CD4-positive, alpha-beta T cell treated with Interleukin-17A for 4 hours (primary cell): ENCODE results near the gene STXBP1.
"Not testable (repeated sequence)": the region's sequence is repeated elsewhere in the genome, so short reads cannot be mapped to it uniquely, and the experiment has no call there.

Experiments
- DNase-seq: peaks from one replicate; pipeline ENCODE4 v3.0.0-alpha.2; 2020; ENCODE audit warnings: mixed read lengths

The STXBP1 gene

DNA sequence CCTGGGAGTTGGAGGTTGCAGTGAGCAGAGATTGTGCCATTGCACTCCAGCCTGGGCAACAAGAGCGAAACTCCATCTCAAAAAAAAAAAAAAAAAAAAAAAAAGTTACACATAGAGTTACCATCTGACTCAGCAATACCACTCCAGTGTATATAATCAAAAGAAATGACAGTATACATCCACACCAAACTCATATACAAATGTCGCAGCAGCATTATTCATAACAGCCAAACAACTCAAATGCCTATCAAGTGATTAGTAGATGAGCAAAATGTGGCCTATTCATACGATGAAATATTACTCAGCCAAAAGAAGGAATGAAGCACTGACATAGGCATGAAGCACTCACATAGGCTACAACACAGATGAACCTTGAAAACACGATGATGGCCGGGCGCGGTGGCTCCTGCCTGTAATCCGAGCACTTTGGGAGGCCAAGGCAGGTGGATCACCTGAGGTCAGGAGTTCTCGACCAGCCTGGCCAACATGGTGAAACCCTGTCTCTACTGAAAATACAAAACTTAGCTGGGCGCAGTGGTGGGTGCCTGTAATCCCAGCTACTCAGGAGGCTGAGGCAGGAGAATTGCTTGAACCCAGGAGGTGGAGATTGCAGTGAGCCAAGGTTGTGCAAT, 9.4 kb downstream of the STXBP1 start:
- not testable (repeated sequence) for DNase-seq

DNA sequence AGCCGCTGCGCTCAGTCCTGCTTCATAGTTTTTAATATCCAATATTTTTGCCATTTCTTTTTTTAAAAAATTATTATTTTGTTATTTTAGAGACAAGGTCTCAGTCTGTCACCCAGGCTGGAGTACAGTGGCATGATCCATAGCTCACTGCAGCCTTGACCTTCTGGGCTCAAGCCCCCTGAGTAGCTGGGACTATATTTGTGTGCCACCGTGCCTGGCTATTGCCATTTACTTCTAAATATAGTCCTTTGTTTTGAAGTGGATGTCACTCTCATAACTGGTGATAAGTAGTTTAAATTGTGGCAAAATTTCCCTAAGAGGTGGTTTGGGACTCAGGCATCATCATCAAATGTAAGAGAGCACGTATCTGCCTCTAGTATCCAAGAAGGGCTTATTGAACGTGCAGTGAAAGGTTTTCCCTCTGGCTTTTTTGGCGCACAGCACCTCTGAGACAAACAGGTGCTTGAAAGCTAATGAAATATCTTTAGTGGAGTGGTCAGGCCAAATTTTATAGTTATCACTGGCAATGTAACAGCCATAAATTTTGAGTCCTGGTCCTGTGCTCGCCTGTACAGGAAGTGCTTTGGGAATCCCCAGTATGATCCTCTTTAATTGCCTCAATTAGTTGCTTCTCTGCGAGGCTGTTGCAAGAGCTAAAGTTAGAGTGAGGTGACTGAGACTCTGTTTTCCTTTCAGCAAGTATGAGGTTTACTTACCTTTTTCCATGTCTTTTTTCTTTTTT, 14.8 kb downstream of the STXBP1 start:
- DNase-seq, result no peak

DNA sequence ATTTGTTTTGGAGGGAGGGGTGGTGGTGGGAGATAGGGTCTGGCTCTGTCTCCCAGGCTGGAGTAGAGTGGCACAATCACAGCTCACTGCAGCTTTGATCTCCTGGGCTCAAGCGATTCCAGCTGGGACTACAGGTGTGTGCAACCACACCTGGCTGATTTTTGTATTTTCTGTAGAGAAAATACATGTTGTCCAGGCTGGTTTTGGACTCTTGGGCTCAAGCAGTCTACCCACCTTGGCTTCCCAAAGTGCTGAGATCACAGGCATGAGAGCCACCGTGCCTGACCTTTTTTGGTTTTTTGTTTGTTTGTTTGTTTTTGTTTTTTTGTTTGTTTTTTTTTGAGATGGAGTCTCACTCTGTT, 15.4 kb downstream of the STXBP1 start:
- no peak for DNase-seq

DNA sequence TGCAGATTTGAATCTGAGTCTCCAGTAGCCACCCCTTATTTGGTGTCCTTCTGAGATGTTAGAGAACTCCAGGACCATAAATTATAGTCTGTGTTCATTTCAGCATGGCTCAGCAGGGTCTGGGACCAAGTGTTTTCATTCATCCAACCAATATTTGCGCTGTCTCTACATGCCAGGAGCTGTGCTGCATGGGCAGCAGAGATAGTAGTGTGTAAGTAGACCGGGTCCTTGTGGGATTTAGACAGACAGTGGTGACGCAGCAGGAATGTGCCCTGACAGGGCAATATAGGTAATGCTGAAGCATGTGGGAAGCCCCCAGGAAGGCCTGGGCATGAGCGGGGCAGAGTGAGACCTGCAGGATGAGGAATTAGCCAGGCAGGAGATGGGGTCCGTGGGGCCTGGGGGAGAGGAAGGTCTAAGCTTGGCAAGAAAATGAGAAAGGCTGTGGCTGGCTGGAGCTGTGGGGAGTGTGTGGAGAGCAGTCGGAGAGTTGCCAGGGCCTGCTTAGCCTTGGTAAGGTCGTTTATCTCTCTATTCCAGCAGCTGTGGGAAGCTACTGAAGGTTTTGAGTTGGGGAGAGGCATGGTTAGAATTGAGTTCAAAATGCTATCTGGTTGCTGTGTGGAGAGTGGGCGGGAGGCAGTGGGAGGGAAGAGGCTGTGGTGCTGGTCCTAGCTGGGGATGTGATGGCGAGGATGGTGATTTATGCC, 16.8 kb downstream of the STXBP1 start:
- DNase-seq, result no peak

DNA sequence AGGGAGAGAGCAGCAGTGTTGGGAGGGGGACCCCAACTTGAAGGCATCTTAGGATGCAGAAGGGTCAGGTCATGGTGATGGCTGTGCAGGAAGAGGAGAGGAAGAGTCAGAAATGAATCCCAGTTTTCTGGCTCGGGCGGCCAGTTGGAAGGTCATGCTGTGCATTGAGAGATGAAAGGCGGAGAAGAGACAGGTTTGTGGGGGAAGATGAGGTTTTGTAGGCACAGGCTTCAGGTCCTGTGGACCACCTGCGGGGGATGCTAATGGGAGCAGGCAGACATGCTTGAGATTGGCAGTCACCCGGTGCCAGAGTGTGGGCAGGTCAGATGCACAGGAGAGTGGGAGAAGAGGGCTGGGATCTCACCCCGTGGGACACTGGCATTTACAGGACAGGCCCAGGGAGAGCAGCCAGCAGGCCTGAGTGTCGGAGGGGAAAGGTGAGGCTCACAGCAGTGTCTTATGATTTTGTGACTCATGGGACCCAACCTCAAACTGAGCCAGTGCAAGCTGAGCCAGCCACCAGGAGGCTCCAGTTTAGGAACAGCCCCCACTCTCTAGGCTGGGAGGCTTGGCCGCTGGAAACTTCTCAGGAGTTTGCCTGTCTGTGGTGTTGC, 17.5 kb downstream of the STXBP1 start:
- DNase-seq, result peak; percentile 20

DNA sequence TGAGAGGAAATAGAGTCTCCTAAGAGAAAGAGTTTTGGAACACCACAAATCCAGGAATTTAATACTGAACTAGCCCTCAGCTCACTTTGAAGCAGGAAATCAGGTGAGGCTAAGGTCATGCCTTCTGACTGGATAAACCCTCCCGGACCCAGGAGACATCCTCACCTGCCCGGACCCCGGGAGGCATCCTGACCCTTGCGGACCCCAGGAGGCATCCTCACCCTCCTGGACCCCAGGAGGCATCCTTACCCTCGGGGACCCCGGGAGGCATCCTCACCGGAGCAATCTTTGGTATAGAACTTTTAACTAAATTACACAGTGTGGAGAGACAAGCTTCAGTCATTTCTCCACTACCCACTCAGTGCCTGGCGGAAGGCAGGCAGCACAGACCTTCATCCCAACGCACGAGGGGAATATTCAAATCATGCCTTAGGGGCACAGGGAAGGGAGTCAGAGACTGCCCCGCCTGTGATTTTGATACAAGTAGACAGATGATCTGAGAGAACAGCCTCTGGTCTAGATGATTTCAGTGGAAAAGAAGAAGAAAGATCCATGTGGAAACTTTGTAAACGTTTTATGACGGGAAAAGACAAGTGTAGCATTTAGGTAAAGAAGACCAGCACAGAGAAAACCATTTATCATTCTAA, 21.3 kb downstream of the STXBP1 start:
- DNase-seq, result no peak

DNA sequence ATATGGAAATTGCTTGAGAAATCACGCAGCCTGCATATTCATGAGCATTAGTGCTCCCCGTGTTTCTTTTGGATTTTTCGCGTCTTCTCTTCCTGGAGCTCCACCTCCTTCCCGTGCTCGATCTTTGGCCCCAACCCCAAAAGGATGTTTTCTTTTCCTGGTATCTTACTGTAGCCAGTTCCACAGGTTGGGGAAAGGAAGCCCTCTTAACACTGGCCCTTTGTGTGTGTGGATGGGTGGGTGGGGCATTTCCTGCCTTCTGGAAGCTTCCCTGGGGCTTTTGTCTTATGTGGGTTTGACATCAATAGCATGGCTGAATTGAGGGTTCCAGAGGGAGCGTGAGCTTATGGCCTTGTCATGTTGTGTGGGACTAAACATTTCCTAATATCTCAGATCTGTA, 21.9 kb downstream of the STXBP1 start:
- no peak for DNase-seq

DNA sequence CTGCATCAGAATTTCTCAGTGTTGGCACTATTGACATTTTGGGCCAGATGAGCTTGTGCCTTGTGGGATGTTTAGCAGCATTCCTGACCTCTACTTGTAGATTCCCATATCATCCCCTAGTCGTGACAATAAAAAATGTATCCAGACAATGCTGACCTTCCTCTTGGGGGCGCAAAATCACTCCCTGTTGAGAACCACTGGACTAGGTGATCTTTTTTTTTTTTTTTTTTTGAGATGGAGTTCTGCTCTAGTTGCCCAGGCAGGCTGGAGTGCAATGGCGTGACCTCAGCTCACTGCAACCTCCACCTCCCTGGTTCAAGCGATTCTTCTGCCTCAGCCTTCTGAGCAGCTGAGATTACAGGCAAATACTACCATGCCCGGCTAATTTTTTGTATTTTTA, 22.6 kb downstream of the STXBP1 start:
- DNase-seq, result no peak

DNA sequence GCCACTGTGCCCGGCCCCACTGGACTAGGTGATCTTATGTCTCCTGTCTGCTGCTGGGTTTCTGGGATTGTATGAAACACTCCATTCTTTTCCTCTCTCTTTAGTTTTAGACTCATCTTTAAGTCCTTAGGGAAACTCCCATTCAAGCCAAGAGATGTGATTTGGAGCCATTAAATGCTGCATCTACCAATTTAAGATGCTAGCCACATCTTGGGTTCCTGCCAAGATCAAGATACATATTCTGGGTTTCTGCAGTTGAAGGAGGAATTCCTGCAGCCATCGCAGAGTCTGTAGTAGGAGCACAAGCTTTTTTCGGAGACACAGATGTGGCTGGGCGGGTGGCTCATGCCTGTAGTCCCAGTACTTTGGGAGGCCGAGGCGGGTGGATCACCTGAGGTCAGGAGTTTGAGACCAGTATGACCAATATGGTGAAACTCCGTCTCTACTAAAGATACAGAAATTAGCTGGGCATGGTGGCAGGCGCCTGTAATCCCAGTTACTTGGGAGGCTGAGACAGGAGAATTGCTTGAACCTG, 23.2 kb downstream of the STXBP1 start:
- DNase-seq, result no peak

DNA sequence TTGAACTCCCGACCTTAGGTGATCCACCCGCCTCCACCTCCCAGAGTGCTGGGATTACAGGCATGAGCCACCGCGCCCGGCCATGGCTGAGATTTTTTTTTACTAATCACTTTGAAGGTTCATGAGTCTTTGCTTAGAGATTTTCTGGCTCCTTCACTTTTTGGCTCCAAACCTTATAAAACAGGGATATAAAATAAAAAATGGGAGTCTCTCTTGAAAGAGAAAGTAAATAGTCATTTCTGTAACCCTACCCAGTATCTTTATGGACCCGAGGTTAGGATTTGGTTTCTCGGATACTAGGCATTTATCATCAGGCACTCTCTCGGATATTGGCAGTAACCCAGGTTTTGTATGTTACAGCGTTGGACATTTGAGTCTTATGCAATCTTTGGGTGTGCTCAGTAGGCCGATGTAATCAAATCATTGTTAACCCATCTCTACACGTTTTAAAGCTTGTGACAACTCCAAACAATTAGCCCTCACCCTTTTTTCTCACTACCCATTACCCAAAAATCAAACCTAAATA, 25.3 kb downstream of the STXBP1 start:
- no peak for DNase-seq

DNA sequence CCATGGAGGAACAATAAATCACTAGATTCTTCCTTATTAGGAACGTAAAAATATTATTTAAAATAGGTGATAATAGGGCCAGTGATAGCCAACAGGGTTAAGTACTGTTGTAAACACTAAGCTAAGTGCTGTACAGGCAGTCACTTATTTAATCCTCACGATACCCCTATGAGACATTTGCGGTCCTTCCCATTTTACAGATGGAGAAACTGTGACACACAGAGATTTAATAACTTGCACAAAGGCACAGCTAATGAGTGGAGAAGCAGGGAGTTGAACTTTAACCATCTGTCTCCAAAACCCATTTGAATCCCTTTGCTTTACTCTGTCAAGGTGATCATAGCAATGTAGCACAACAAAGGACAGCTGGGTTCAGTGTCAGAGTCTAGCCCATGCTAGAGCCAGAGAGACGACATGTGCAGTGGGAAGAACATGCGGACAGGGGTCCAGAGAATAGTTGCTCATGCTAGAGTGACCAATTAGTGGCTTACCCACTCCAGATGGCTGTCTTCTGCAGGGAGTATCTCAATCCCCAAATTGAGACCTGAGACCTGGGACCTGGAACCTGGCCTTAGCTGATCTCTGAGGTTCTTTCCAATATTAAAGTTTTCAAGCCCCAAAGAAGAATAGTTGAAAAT, 28.9 kb downstream of the STXBP1 start:
- DNase-seq, result no peak

DNA sequence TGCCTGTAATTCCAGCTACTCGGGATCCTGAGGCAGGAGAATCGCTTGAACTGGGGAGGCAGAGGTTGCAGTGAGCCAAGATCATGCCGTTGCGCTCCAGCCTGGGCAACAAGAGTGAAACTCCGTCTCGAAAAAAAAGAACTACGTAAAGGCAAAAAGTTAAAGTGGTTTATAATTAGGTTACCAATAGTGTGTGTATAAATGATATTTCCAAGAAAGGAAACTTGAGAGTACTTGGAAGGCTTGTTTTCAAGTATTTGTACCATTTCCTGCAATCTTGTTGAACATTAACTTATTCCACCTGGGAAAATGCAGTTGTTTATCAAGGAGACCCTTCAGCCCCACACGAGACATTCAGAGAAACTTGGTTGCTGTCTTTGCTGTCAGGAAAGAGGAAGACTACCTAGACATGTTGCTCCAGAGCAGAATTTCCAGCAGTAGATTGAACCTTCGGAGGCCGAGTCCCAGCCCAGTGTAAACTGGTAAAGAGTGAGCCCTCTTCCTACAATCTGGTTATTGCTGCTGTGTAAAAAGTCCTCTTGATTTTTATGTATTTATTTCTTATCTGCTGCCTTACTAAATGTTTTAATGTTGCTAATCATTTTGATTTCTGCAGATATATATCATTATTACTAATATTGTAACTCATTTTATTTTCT, 30.1 kb downstream of the STXBP1 start:
- no peak for DNase-seq

DNA sequence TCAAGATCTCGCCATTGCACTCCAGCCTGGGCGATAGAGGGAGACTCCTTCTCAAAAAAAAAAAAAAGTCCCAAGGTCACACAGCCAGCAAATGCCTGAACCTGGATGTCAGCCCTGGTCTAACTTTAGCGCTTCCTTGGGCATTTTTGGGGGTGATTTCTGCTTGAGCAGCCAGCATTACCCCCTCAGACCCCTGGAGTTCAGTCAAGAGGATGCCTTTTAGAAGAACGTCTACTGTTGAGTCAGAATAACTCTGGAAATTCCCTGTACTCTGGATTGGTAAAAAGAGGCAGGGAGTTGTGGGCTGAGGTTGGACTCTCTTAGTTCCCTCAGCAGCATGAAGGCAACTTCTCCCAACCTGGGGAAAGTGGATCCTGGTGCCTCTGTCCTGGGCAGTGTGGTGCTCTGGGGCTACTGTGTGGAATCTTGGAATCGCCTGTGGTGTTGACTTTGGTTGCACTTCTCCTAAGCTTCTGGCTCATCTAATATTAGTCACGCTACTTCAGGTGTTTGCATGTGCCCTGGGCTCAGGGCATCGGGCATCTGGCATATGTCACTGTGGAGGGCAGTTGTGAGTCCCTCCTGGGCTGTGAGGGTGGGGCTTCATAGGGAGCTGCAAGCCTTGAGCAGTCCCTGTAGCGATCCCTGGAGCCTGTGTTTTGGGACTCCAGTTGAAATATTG, 32.2 kb downstream of the STXBP1 start:
- DNase-seq, result no peak

DNA sequence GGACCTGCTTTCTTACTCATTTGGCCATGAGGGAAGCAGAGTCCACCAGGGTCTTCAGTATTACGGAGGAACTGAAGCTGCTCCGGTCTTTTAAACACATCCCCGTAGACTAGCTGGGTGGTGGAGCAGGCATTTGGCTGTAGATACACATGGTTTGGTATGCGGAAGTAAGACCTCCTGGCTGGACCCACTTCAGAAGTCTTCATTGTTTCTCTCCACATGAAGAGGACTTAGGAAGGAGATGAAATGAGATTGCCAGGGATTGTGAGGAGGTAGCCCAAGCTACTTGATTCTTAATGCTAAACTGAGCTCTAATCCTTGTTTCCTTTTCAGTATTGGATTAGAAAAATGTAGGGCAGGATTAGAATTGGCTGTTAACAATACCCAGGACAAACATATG, 32.9 kb downstream of the STXBP1 start:
- no peak for DNase-seq

DNA sequence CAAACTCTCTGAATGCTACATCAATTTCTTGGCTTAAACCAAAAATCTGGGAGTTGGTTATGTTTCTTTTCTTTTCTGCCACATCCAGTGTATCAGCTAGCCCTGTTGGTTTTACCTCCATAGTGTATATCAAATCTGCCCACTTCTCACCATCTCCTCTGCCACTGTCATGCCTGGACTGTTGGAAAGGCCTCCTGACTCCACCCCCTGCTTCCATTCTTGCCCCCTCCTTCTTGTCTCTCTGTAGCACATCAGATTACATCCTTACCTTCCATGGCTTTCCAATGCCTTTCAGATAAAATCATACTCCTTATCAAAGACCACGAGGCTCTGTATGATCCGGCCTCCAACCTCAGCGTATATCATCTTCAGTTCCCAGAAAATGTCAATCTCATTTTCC, 35.4 kb downstream of the STXBP1 start:
- DNase-seq, result no peak

DNA sequence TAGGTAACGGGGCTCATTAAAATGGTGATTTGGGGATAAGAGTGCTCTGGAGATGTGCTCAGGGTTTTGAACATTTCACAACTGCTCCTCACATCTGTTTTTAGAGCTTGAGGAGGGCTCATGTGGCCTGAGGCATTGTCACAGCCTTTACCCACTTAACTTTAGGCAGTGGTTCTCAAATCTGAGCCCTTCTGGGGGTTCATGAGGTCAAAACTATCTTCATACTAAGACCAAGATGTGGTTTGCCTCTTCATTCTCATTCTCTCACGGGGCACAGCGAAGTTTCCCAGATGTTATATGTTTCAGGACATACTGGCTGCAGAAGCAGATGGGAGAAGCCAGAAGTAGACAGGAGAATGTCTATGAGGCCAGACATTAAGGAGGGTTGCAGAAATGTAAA, 38.4 kb downstream of the STXBP1 start:
- no peak for DNase-seq

DNA sequence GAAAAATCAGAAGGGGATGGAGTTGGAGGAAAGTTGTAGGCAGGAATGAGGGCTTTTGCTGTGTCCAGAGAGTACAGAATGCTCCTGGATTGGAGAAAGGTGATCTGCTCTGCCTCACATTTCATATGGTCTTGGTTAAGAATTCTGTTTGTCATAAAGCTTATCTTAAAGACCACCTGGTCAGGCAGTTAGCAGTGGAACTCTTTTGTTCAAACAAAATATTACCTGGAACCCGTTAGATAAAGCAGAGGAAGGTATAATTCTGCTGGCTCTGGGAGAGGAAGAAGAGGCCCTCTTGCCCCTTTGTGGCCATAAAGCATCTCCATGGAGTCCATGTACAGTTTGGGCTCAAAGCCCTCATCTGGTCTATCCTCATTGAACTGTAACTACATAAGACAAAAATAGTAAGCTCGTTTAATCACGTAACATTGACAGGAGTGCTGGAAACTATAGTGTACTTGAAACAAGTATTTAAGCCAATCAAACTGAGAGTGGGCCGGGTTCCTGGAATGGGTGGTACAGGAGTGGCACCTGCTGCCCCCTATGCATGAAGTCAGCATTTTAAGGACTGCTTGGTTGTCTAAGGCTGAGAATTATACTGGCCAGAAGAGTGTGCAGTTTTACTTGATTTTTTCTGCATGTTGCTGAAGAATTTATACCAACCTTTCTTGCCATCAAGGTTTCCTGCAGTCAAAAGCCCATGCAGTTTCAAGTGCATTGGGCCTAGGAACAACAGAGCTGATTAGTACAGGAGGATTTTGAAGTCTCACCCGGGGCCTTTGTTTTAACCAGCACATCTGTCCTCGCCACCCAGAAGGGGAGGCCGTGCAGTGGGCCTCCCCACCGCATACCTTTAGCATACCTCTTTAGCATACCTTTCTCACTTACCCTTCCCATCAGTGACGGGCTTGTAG, 39.9 kb downstream of the STXBP1 start:
- no peak for DNase-seq

DNA sequence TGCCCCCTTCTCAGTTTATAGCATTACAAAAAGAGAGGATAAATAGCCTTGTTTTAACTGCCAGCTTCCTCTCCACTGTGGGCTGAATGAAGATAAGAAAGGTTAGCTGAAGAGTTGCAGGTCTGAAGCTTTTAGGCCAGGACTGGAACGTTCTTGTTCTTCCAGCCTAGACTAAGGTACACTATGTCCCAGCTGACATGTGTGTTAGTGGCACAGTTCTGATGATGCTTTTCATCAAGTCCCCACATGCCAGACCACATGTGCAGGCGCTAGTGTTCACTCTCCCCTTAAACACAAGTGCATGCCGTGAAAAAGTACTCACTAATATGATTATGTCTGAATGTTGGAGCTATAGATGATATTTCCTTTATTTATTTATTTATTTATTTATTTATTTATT, 40.7 kb downstream of the STXBP1 start:
- DNase-seq, result no peak

DNA sequence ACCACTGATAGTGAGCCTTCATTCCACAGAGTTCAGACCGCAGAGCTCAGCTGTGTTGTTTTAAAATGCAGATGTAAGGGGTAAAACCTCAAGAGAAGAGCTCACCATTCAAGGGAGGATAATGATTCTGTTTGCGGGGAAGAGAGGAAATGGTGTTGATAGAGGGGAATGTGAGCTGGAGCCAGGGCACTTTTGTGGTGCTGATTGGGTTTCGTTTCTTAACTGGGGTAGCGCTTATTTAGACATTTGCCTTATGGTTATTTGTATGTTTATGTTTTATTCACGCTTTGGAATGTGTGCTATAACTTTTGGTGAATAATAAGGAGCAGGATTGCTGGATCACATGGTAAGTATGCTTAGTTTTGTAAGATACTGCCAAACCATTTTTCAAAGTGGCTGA, 42.5 kb downstream of the STXBP1 start:
- DNase-seq, result no peak

DNA sequence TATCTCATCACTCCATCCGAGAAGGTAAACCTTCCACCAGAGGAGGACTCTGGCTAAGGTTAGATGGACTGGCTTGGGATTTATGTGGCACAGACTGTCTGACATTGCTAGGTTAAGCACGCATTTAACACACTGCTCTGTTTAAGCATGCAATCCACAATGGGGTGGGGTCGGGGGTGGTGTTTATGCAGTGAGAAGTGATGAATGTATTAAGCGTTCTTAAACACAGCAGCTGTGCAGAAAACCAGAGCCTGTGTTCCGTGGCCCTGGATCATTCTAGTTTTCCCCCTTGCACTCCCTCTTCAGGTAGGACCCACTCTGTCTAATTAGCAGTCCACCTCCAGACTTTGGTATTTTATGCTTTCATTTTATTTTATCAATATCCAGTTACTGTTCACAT, 46.4 kb downstream of the STXBP1 start:
- no peak for DNase-seq
